Coronary artery (tissue), 2 donors: ENCODE results near the gene GMCL2.

Source experiments
- DNase-seq: peaks from one replicate; pipeline ENCODE4 v3.0.0-alpha.2; 2017; ENCODE audit warnings: low spot score
- H3K27ac ChIP-seq, 2 donors: fragments of 200-600 bp; sonication (generic); one replicate each; pipeline ENCODE4 v1.5.1; 2016 to 2019
- H3K4me3 ChIP-seq: fragments of 200-600 bp; sonication (generic); 2 replicates; pipeline ENCODE4 v1.5.1; 2016; ENCODE audit warnings: mild to moderate bottlenecking, moderate library complexity
- TF ChIP-seq, protein P1 (sequence below): fragments of 200-600 bp; sonication (generic); IDR thresholded peaks from one replicate; pipeline ENCODE4 v1.5.1; 2019; ENCODE audit warnings: antibody characterized with exemption

The GMCL2 gene

DNA sequence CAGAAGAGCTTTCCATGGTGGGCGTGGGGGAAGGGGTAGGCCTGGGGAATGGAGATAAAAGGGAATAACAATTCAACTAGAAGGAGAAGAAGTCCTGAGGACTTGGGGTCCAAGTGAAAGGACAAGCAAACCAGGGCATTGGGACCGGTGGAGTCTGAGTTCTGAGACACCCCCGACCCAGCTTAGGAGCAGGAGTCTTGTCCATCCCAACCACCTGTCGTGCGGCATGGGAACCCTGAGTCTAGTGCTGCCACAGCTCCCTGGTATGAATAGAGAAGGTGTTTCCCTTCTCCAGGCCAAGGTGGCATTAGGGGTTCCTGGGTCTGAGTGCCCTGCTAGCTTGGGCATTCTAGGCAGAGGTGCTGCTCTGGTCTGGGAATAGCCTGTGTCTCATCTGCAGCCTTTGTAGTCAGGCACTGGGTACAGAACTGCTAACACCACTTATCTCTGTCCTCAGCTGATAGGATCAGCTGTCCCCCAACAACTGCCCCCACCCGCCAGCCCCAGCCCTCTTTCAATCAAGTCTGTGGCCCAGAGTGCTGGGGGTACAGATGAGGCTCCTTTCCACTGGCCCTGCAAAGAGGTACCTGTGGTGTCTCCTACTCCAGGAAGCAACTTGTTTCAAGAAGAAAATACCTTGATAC lies 27.1 kb upstream of the GMCL2 start:
- TF ChIP-seq, protein P1, sequence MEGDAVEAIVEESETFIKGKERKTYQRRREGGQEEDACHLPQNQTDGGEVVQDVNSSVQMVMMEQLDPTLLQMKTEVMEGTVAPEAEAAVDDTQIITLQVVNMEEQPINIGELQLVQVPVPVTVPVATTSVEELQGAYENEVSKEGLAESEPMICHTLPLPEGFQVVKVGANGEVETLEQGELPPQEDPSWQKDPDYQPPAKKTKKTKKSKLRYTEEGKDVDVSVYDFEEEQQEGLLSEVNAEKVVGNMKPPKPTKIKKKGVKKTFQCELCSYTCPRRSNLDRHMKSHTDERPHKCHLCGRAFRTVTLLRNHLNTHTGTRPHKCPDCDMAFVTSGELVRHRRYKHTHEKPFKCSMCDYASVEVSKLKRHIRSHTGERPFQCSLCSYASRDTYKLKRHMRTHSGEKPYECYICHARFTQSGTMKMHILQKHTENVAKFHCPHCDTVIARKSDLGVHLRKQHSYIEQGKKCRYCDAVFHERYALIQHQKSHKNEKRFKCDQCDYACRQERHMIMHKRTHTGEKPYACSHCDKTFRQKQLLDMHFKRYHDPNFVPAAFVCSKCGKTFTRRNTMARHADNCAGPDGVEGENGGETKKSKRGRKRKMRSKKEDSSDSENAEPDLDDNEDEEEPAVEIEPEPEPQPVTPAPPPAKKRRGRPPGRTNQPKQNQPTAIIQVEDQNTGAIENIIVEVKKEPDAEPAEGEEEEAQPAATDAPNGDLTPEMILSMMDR: no peak
- no peak overlapping the region for H3K4me3 ChIP-seq
- H3K27ac ChIP-seq: no peak overlapping the region
- no peak for DNase-seq

- Histone ChIP-seq H3K4me3 (no peak overlapping the region), H3K27ac (no peak overlapping the region)
- TF ChIP-seq, protein P1: no peak
- no peak for DNase-seq
Measured at GRCh38 chr5:178213748-178214151, 26.6 kb upstream of the GMCL2 start.

GRCh38 chr5:178213003-178213461 lies 25.9 kb upstream of the GMCL2 start:
- TF ChIP-seq, protein P1: no peak
- DNase-seq: no peak
- no peak overlapping the region for H3K4me3 ChIP-seq
- no peak overlapping the region for H3K27ac ChIP-seq

GRCh38 chr5:178212241-178213002 lies 25.3 kb upstream of the GMCL2 start:
- no peak for DNase-seq
- TF ChIP-seq, protein P1: no peak
- Histone ChIP-seq H3K27ac (no peak overlapping the region), H3K4me3 (no peak overlapping the region)

GRCh38 chr5:178211095-178212048 lies 24.2 kb upstream of the GMCL2 start:
- Histone ChIP-seq H3K27ac (no peak overlapping the region), H3K4me3 (no peak overlapping the region)
- DNase-seq: no peak
- TF ChIP-seq, protein P1: no peak

DNA sequence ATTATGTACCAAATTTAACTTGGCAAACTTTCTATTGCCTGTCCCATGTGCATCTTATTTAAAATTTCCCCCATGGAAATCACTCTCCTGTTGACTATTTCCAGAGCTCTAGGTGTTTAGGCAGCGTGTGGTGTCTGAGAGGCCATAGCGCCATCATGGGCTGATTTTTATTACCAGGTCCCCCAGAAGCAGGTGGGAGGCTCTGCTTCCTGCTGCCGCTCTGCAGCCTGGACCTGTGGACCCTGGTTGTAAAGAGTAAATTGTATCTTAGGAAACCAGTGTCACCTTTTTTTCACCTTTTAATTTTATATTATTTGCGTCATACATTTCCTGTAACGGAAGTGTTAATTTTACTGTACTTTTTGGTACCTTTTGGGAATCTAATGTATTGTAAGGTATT lies 23.5 kb upstream of the GMCL2 start:
- TF ChIP-seq, protein P1: no peak
- DNase-seq: no peak
- H3K4me3 ChIP-seq: no peak overlapping the region
- no peak overlapping the region for H3K27ac ChIP-seq
